Epithelial cell of prostate (primary cell): ENCODE data around the gene LY6G5C.

ENCODE experiments used
- DNase-seq: peaks from one replicate; pipeline ENCODE4 v3.0.0-alpha.2; 2011; ENCODE audit warnings: low read depth, low spot score
- H3K27ac ChIP-seq: fragments of 450-650 bp; 2 replicates; pipeline ENCODE4 v1.5.1; 2017; ENCODE audit warnings: mild to moderate bottlenecking

Gene LY6G5C

DNA sequence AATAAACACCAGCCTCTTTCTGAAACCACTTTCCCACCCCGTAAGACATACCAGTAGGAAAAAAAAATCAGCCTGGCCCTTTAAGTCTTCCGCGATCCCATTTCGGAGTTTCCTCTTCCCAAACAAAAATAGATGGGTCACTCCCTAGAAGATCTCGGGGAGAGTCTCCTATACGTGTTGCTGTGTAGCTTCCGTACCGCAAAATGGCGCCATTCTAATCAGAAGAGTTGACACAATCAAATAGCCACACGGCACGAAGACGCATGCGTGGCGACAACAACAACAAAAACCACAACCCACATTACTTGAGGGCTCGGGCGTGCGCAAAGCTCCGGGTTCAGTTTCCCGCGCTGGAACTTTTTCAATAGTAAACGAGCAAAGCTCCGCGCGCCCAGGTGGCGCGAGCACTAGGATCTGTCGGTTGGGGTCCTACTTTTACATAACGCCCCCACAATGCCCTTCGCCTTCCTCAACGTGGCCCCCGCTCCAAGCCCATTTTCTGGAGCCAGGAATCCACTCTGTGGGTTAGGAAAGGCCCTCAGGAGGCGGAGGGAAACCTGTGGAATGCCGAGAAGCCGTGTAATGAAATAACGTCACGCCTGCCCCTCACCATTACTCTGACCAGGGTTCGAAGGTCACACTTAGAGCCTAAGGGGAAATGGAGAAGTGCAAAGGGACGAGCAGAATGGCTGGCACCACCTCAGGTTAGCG is 15.9 kb downstream of the LY6G5C start, which contains the start of gene GPANK1:
GPANK1 (minus strand) TSS at position 208 of the 711 bp plus-strand sequence. CDS start 519 bp downstream, outside the sequence.
- DNase-seq: peak; percentile 83
- peak within 1 kb of the TSS; percentile 89 for H3K27ac ChIP-seq

DNA sequence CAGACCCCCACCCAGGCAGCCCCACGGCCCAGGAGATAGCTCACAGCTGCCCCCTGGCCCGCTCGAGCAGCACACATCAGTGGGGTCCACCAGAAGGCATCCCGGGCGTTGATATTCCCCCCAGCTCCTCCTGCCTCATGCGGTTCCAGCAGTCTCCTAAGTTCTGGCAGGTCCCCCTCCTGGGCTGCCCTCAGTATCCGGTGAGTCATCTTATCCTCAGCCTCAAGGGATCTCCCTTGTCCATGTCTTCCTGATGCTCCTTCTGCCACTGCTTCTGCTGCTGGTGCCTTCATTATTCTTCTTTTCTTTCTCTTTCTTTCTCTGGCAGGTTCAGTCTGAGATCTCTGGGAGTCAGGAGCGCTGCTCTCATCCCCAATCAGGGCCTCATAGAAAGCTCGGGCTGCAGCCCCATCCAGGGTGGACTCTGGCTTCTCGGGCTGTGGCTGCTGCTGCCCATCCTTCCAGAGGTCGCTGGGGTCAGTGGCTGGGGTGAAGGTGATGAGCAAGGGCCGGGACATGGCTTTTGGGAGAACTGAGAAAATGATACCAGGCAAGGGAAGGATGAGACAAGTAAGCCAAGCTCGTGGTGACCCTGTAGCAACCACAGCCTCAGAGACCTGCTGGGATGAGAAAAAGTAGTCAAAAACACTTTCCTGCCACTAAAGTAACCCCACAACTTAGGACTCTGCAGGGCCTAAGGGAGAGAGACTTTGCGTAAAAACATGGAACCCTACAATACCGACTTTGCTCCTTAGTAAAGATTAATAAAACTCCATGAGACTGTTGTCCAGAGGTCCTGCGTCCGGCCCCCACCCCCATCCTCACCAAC is 16.7 kb downstream of the LY6G5C start:
- H3K27ac ChIP-seq: peak overlapping the region; percentile 89
- peak; percentile 27 for DNase-seq

DNA sequence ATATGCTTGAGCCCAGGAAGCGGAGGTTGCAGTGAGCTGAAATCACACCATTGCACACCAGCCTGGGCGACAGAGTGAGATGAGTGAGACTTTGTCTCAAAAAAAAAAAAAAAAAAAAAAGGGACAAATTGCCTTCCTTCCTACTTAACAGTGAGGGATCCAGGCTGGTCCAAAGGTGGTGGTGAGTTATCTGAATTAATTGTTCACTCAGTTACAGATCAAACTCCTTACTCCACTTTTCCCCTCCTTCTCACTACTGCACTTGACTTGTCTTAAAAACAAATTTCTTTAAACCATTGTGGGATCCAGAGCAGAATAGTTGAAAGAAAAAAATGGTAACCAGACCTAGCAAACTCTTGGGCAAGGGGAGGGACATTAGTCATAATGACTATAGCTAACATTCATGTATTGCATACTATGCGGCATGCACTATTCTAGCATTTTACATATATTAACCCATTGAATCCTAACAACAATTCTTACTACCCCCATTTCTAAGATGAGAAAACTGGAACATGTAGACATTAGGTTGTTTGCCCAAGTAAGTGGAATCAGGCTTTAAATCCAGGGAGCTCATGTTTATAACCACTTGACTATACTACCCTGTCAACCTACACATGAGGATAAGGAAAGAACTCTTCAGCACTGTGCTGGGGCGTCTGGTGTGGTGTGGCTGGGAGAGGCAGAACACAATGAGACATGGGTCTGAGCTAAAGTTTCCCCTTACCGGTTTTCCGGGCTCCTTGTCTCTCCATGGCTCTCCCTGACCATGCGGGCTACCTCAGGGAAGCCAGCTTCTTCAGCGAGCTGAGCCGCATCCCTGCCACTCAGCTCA is 17.5 kb downstream of the LY6G5C start:
- DNase-seq: no peak
- H3K27ac ChIP-seq: peak overlapping the region; percentile 89

DNA sequence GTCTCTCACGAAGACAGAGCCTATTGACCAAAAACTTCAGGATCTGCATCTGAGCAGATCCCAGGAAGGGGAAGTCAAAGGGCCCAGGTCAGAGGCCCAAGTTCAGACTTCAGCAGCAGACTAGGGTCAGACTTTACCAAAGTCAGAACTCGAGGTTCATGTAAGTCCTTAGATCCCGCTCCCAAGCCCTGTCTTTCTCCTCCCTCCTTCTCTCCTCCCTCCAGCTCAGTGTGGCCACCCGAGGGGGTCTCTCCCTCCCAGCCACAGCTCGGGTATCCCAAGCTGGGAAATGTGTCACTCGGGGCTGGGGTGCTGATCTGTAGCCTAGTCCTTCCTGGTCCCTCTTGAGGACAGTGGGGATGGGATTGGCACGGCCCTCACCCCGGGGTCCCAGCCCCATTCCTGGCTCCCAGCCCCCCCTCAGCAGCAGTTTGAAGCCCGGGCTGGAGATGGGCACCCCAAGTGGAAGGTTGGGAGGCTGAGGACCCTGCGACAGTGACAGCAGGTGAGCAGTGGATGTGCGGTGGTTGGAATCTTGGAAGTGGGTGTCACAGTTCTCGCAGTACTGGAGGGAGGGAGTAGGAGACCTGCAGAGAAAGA is 18.6 kb downstream of the LY6G5C start:
- no peak overlapping the region for H3K27ac ChIP-seq
- DNase-seq: no peak

DNA sequence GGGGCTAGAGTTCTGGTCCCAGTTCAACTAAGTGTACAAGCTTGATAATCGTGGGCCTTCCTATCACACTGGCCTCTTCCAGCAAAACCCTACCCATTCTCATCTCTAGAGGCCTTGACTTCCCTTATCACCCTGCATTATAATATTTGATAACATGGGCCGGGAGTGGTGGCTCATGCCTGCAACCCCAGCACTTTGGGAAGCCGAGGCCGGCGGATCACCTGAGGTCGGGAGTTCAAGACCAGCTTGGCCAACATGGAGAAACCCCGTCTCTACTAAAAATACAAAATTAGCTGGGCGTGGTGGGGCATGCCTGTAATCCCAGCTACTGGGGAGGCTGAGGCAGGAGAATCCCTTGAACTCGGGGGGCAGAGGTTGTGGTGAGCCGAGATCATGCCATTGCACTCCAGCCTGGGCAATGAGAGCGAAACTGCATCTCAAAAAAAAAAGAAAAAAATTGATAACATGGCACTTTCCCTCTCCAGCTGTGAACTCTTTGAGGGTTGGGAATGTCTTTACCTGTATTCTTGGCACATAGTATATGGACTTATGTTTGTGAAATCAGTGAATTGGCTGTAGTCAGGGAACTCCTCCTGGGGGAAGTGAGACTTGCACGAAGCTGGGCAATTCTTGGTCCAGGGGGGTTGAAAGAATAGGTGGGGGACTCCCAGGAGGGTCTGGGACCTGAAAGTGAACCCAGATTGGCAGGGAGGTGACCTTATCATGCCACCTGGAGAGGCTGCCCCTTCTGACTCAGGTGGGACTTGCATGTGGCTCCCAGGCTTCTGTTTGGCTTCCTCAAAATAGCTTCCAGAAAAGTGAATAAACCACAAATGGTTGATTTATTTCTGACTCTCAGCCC is 19.4 kb downstream of the LY6G5C start:
- H3K27ac ChIP-seq: peak overlapping the region; percentile 78
- DNase-seq: no peak

DNA sequence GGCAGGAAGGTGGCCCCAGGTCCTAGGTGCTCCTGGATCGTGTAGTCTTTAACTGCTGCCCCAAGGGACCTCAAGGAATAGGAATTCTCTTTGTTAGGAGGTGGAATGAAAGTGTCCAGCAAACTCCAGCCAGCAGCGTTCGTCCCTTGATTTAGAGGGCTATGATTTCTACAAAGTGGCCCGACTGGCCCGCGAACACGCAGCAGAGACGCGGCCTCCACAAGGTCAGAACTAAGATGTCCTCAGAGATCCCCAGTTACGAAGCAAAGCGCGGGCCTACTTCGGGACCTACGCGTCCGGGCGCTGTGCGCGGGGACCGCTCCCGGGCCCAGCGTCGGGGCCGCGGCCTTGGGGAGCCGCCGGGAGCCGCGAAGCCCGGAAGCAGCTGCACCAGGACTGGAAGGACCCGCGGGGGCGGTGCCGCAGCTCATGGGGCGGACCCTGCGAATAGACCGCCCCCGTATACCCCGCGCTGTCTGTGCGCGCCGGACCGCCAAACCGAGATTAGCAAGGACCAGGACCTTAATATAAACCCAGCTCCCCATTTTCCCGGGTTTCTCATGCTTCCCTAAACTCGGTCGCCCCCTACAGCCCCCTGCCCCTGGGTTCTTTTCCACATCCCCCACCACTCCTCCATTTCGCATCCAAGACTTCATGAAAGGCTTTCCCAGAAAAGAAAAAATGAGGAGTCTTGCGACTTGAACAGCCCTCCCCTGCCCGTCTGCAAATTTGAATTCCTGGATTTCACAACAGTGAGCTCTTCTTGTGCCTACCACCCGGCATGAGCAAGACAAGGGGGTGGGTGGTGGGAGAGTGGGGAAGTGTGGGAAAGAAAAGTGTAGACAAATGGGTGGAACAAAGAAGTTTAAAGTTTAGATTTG is 20.2 kb downstream of the LY6G5C start, which contains the start of gene C6orf47:
C6orf47 (minus strand) TSS at position 398 of the 881 bp plus-strand sequence. CDS start 831 bp downstream, outside the sequence.
- peak within 1 kb of the TSS; percentile 78 for H3K27ac ChIP-seq
- no peak for DNase-seq

DNA sequence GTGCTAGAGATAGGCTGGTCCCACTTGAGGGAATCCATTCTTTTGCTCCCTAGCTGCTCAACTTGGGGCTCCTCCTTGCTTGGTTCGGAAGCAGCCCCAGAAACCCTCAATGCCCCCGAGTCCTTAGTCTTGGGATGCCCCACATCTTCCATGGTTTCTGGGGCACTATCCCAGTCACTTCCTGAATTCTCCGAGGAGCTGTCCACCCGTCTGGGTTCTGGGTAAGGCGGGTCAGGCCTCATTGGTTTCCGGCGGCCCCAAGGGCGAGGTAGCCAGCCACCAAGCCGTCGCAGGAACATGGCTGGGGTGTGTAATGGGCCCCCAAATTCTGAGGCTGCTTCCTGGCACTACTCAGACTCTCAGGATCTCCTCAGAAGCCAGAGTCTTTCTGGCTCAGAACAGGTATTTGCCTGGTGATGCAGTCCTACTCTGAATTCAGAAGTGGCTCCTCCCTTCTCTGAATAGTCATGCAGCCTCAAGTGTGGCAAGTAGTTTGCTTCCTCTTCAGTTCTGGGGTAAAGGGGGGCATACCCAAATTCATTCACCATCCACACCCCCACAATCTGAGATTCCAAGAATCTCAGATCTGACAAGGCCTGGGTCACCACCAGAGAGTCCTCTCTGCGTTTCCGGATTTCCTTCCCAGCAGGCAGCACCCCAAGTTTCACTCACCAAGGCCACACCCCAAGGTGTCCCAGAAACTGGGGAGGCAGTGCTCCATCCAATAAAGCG is 21.1 kb downstream of the LY6G5C start:
- no peak for DNase-seq
- H3K27ac ChIP-seq: peak overlapping the region; percentile 78

DNA sequence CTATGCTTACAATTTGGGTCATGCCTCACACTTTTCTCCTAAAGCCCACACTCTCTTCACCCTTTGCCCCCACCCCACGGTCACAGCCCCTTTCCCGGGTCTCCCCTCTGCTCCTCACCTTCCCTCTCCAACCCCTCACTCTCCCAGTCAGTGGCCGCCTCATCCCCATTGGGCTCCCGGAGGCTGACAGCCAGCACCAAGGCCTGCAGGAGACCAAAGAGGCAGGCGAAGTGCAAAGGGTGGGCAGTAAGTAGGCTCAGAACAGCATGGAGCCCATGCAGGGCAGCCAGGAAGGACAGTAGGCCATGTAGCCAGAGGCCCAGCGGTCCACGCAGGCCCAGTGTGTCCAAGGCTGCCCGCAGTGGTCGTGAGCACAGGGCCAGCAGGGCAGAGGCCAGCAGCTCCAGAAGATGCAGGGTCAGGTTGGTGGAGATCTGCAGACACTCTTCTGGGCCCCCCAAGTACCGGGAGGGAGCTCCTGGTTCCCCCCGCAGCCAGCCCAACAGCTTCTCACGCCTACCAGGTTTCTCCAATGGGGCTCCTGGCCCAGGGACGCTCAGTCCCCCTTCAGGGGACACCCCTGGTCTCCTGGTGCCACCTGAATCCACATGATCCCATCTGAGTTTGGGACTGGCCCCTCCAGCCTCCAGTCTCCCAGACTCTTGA is 21.8 kb downstream of the LY6G5C start:
- no peak for DNase-seq
- peak overlapping the region; percentile 78 for H3K27ac ChIP-seq

DNA sequence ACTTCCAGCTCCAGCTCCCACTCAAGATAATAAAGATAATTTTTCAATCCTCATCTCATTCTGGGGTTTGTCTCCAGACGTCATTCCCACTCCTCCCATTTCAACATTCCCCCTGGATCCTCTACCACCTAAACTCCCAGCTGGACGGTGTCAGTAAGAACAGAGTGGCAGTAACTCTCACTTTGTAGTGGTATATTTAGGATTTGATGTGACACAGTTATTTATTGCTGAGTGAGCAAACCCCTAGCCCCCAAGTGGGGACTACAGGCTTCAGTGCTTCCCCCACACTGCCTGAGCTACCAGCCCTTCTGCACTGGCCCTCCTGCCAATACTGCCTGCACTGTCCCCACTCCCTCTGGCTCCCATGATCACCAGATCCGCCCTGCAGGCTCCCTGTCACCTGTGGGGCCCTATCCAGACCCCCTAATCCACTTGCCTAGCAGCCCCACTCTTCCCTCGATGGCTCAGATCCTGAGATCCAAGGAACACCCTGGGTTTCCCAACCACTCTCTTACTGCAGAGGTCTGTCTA is 22.6 kb downstream of the LY6G5C start:
- H3K27ac ChIP-seq: no peak overlapping the region
- no peak for DNase-seq

DNA sequence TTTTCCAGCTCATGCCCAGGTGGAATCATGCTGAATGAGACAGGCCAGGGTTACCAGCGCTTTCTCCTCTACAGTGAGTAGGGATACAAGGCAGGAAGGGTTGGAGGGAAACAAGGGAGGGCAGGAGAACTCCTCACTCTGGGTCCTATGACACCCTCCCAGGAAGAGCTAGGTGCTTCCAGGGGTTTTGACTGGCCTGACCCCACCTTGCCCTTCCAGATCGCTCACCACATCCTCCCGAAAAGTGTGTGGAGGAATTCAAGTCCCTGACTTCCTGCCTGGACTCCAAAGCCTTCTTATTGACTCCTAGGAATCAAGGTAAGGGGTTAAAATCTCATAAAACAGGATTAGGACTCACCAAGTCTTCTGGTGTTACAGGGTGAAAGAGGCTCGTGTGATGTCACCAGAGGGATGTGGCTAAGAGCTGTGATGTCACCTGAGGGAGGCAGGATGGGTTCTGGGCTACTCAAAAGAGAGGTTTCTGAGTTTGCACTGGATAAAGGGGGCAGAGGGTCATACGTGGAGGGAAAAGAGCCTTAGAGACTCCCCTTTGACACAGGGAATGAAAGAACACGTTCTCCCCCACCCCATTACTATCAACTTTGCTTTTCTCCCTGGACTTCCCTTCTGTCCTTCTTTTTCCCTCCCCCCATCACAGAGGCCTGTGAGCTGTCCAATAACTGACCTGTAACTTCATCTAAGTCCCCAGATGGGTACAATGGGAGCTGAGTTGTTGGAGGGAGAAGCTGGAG is 23.3 kb downstream of the LY6G5C start:
- H3K27ac ChIP-seq: no peak overlapping the region
- DNase-seq: no peak

DNA sequence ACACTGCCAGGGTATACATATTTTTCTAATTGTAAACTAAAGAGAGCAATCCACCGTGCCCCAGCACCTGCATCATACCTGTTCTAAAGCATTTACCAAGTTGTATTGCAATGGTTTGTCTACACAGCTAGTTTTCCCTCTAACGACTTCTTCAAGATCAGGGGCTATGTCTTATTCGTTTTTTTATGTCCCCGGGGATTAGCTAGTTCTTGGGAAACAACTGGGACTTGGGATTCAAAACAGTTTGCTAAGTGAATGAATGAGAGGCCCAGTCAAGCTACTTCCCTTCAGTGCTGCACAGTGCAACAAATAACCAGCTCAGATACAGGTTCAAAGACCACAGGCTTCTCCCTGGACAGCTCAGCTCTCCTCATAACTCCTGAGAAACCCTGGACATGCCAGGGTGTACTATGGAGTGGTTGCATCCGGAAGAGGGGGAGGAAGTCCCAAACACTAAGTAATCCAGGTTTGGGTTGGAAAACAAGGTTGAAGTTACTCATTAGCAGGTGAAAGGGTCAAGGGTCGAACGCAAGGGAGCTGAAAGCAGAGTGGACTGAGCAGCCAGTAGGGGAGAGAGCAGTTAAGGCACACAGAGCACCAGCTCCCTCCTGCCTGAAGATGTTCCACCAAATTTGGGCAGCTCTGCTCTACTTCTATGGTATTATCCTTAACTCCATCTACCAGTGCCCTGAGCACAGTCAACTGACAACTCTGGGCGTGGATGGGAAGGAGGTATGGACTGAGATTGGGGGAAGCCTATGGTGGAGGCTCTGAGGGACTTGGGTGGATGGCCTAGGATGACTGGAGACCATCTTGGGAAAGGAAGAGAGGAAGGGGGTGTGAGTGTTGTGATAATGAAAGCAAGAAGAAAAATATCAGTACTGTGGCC is 25.3 kb downstream of the LY6G5C start, which contains the start of gene APOM:
APOM (plus strand) TSS at position 546 of the 889 bp plus-strand sequence; CDS start at position 619, 73 bp downstream.
- DNase-seq: no peak
- no peak within 1 kb of the TSS for H3K27ac ChIP-seq

DNA sequence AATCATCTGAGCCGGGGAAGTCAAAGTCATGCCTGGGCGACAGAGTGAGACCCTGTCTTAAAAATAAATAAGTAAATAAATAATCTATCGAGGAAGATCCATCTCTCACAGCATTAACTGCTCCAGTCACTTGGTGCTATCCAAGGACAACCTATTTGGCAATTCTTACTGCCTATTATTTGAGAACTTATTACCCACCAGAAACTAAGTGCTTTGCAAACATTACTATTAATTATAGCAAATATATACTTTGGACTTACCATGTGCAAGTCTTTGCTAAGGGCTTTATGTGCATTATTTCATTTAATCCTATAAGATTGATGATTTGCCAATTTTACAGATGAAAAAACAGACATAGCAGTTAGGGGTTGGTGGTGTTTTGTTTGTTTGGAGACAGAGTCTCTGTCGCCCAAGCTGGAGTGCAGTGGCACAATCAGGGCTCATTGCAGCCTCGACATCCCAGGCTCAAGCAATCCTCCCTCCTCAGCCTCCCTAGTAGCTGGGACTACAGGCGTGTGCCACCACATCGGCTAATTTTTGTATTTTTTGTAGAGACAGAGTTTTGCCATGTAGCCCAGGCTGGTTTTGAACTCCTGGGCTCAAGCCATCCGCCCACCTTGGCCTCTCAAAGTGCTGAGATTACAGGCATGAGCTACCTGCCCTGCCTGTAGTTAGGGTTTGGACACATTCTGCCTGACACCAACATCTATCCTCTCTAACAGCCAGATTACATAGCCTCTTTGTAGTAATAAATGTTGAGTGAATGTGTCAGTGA is 26.1 kb downstream of the LY6G5C start:
- no peak for DNase-seq
- H3K27ac ChIP-seq: no peak overlapping the region

DNA sequence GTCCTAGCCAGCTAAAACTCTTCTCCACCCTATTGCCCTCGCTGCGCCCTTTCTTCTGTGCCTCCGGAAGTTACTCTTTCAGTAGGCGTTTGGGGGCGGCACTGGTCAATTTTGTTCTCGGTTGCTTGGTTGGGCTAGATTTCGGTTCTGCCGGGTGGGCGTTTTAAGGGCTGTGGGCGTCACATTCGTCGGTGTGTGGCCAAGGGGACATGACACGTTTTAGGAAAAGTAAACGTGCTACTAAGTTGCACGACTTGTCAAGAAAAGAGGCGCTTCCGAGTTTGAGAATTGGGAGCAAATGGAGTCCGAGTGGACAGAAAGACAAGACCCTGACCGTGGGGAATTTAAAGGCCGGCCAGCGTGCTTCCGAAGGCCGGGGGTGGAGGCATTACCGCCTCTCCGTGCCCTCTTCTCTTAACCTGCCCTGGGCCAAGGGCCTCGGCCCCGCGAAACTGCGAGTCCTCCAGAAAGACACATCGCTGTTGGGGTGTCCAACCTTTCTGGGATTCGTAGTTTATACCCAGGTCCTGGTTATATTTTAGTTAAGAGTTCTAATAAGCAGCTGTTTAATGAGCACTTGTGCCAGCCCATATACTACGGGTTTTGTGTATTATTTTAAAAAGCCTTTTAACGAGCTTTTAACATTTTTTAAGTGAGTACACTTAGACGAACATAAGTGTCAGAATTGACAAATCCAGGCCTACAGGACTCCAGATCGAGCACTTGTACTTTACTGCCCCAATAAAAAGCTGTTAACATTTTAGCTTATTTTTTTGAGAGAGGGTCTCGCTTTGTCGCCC is 27.7 kb downstream of the LY6G5C start:
- H3K27ac ChIP-seq: peak overlapping the region; percentile 95
- DNase-seq: no peak
